Measurements from ENCODE around the gene C16orf74. TPM values are rescaled to one million over a fixed set of nuclear protein-coding genes. Genes with fewer than 3 reads are reported as not detected.

The C16orf74 gene
- total RNA-seq, 4 donors from 2014 or later = 1.5 to 6.2 (median 1.7) TPM; not detected in 1

DNA sequence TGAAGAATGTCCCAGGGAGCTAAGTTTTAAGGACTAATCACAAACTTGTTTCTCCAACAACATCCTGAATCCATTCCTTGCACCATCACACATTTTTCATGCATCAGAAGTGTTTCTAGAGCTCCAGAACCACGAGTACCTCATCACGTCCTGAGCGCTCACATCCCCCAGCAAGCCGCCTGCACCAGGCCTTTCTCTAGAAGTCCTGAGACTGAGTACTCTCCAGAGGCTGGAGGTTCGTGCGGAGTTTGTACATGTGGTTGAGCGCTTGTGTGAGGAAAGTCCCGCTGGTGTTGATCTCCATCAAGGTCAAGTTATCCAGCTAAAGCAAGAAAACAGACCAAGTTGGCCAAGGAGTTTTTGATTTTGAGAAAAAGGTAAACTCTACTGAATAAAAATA is 72.9 kb downstream of the C16orf74 start:
- TF ChIP-seq, protein P1, sequence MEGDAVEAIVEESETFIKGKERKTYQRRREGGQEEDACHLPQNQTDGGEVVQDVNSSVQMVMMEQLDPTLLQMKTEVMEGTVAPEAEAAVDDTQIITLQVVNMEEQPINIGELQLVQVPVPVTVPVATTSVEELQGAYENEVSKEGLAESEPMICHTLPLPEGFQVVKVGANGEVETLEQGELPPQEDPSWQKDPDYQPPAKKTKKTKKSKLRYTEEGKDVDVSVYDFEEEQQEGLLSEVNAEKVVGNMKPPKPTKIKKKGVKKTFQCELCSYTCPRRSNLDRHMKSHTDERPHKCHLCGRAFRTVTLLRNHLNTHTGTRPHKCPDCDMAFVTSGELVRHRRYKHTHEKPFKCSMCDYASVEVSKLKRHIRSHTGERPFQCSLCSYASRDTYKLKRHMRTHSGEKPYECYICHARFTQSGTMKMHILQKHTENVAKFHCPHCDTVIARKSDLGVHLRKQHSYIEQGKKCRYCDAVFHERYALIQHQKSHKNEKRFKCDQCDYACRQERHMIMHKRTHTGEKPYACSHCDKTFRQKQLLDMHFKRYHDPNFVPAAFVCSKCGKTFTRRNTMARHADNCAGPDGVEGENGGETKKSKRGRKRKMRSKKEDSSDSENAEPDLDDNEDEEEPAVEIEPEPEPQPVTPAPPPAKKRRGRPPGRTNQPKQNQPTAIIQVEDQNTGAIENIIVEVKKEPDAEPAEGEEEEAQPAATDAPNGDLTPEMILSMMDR (IDR thresholded peaks at IDR 0.05; ENCODE audit: low read depth) = no peak

DNA sequence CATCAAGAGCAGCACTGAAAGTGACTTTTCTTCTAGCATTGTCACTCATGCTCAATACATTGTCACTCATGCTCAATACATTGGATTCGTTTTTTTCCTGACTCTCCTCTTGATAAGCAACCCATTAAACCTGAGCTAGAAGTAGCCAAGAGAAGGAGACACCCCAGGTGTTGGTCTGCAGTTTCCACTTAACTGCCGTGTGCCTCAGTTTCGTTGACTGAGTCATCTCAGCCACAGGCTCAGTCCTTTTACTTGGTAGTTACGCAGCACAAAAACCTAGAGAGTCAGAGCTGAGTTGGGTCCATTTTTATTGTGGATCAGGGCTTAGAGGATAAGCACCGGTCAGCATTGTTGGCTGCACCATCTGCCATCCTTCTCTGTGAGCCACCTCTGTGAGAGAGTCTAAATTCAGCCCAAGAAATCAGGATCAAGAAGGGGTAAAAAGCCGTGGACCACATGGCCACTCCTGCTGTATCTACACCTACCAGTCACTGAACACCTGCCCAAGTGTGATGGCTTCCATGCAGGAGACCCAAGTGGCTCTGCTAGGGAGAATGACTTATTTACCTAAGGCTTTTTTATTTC is 73.4 kb downstream of the C16orf74 start:
- TF ChIP-seq, protein P1 (IDR thresholded peaks at IDR 0.05; ENCODE audit: low read depth) = no peak

DNA sequence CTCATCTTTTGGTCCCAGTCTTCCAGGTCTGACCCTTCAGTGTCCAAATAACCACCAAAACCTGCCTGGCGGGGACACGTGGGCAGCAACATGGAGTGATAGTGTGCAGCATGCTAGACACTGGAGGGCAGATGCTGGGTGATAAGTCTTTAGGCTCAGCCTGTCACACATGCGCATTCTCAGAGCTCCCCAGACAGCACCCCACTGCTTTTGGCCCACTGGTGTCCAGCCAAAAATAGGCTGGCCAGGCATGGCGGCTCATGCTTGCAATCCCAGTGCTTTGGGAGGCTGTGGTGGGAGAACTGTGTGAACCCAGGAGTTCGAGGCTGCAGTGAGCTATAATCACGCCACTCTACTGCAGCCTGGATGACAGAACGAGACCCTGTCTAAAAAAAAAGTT is 74.4 kb downstream of the C16orf74 start:
- TF ChIP-seq, protein P1 (IDR thresholded peaks at IDR 0.05; ENCODE audit: low read depth) = no peak

DNA sequence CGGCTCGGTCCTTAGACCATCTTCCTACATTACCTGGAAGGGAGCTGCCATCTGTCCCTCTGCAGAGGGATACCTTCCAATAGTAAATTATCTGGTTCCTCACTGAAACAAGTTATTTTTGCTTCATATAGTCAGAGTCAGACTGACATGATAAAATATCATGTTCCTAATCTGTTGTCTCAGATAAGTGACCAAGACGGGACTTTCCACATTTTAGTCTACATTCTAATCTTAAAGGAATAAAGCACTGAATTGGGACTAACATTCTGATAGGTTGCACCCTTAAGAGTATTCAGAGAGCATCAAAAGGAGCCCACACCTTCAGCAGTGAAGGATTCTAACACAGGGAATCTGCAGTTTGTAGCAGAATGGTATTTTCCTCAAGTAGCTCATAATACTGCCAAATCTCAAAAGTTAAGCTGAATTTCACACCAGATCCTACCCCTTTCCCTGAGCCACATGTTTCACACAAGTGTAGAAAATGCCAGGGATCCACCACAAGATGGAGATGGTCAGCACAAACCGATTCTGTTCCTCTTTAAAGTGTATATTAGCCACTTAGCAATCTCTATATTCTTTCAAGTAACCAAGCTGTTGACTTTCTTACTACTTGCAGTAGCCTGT is 75.5 kb downstream of the C16orf74 start:
- TF ChIP-seq, protein P1 (IDR thresholded peaks at IDR 0.05; ENCODE audit: low read depth) = no peak

DNA sequence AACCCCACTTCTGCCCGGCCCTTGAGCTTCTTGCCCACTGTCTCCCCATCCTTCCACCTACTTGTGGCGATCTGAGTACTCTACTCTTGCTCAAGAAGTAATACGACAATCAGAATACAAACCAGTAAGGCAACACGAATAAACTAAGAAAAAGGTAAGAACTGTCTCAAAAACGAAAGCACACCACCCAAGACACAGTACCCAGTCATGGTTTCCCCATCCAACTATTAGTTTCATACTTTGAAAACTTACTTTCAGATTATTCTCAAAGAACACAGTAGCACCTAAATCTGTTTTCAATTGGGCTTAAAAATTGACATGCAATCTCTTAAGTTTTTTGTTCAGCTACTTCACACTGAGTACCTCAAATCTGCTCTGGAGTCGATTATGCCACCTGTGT is 76.1 kb downstream of the C16orf74 start:
- TF ChIP-seq, protein P1 (IDR thresholded peaks at IDR 0.05; ENCODE audit: low read depth) = no peak

DNA sequence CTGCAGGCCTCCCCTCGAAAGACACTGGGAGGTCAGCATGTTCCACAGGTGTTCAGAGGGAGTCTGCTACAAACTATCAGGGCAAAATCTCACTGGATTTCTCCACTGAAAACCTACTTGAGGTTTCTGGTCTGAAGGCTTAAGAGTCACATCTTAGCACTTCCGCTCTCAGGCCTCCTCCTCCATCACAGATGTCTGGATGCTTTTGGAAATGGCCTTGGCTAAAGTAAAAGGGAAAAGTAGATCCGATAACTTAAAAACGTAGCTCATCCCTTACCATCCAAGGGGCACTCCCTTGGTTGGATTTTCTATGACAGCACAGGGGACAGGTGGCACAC is 76.5 kb downstream of the C16orf74 start:
- TF ChIP-seq, protein P1 (IDR thresholded peaks at IDR 0.05; ENCODE audit: low read depth) = no peak

DNA sequence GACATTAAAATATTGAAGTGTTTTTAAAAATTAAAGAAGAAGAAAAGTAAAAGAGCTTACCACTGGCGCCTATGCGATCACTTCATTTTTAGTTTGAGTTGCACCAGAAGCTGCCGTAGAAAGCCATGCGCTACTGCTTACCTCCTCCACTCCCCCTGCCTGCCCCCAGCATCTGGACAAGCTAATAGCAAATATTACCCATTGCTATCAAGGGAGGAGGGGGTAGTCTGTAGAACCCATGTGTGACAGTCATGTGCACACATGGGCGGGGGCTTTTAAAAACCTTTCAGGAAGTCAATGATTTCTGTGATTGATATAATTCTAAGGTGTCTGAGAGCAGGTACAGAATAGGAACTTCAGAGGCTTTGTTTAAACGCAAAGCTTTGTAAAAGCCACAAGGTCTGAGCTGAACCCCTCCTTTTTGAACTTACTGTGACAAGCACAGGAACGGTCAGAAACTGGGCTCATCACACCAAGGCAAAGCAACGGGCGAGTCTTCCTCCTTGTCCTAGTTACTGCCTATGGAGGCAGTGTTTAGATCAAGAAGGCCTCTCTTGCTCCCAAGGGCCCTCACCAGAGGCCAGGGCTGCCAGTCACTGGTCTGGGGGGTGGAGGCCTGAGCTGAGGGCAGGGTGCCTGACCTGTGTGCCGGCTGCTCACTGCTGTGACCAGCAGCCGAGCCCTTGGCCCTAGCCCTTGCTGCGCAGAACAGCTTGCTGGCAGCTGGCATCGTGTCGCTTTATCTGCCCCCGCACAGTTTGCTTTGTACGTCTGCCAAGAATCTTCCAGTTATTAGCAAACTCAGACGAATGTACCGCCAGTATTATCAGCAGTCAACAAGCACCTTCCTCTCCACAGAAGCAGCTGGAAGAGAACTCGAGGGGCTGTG is 77.1 kb downstream of the C16orf74 start:
- TF ChIP-seq, protein P1 (IDR thresholded peaks at IDR 0.05; ENCODE audit: low read depth) = no peak

Data from subcutaneous adipose tissue (tissue), 4 donors.